Natural killer cell (primary cell): ENCODE results near the gene CORO7. TPM values are rescaled to one million over a fixed set of nuclear protein-coding genes. Genes with fewer than 3 reads are reported as not detected.
A peak's percentile ranks its signal among the peaks of the same experiment; 100 is the strongest.

ENCODE experiments used
- ATAC-seq, 3 donors: fragments of 150-1000 bp in 2 of 3; fragments of 200-7000 bp in 1 of 3; cut with Tn5 transposase; 1 replicate in 1 of 3; 2 replicates in 2 of 3; pipeline ENCODE4 v1.10.0; 2021; ENCODE audit warnings: mild to moderate bottlenecking in 2 of 3, moderate library complexity in 2 of 3
- DNase-seq, 2 donors: peaks; one replicate each; pipeline versions ENCODE4 v3.0.0 to v3.0.0-alpha.2; 2013 to 2021; ENCODE audit warnings: mixed read lengths in 1 of 2
- H3K27ac ChIP-seq: one replicate; pipeline ENCODE4 v1.5.1; 2013; ENCODE audit warnings: mild to moderate bottlenecking, low read length
- H3K27me3 ChIP-seq: one replicate; pipeline ENCODE4 v1.6.1; 2013; ENCODE audit warnings: low read length; ENCODE audit not compliant: control insufficient read depth, insufficient read depth
- H3K36me3 ChIP-seq: one replicate; pipeline ENCODE4 v1.6.1; 2013; ENCODE audit warnings: low read length; ENCODE audit not compliant: control insufficient read depth, insufficient read depth
- H3K4me1 ChIP-seq: one replicate; pipeline ENCODE4 v1.6.1; 2013; ENCODE audit warnings: low read length; ENCODE audit not compliant: control insufficient read depth, insufficient read depth
- H3K4me3 ChIP-seq: one replicate; pipeline ENCODE4 v1.5.1; 2013; ENCODE audit warnings: low read length
- H3K9me3 ChIP-seq: one replicate; pipeline ENCODE4 v1.6.1; 2013; ENCODE audit warnings: low read length; ENCODE audit not compliant: control insufficient read depth, insufficient read depth
- H3K27ac Mint-ChIP-seq, 2 donors: one replicate each; pipeline ENCODE4 v1.8.0; 2022; ENCODE audit warnings: mild to moderate bottlenecking in 2 of 2, mixed read lengths in 2 of 2, moderate library complexity in 1 of 2
- H3K27me3 Mint-ChIP-seq, 2 donors: one replicate each; pipeline ENCODE4 v1.8.0; 2022; ENCODE audit warnings: low read depth in 2 of 2, mixed read lengths in 2 of 2
- H3K36me3 Mint-ChIP-seq: one replicate; pipeline ENCODE4 v1.8.0; 2022; ENCODE audit warnings: mixed read lengths
- H3K4me1 Mint-ChIP-seq, 2 donors: one replicate each; pipeline ENCODE4 v1.8.0; 2022; ENCODE audit warnings: mixed read lengths in 2 of 2
- H3K4me3 Mint-ChIP-seq: one replicate; pipeline ENCODE4 v1.8.0; 2022; ENCODE audit warnings: mild to moderate bottlenecking, moderate library complexity, mixed read lengths
- H3K9me3 Mint-ChIP-seq, 2 donors: one replicate each; pipeline ENCODE4 v1.8.0; 2022; ENCODE audit warnings: mixed read lengths in 2 of 2
- WGBS: methylation state at CpG from one replicate; pipeline ENCODE4 v1.1.7; 2013; ENCODE audit warnings: missing lambda C conversion rate; ENCODE audit not compliant: insufficient coverage; 5-methylcytosine and 5-hydroxymethylcytosine counted together
- intact Hi-C: fragments of 100-400 bp; cut with micrococcal nuclease; formaldehyde crosslinking; loops from one replicate; pipeline ENCODE4 v1.14.2; 2022
- total RNA-seq, 4 donors: library from RNA; stranded (reverse); fragments of 120-200 nt in 1 of 4; gene quantifications; one replicate each; pipeline versions ENCODE4 v1.2.3 to v1.2.4, GENCODE V29; 2013 to 2022
- TF ChIP-seq, protein P1 (sequence below): fragments of 200-600 bp; IDR thresholded peaks from one replicate; pipeline ENCODE4 v1.8.0; 2022; ENCODE audit warnings: antibody characterized with exemption

Gene CORO7
- total RNA-seq, 3 donors from 2014 or later (not counting 1 experiment from before 2014, with no cell fraction given): 335 to 425 (median 415) TPM

DNA sequence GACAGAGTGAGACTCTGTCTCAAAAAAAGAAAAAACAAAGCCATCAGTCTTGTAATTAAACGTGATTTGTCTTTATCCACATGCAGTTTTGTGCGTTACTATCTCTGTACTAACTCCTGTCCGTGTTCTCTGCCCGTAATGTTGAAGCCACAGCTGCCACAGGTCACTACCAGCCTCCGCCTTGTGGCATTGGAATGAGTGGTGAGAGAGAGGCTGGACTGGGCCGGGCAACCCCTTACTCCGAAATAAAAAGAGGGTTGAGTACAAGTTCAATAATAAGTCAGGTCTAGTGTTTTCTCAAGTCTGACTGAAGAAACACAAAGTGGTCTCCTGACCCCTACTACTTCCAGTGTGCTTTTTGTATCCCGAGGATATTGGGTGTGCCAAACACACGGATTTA, 14.6 kb upstream of the CORO7 start:
- Mint-ChIP-seq H3K36me3 (peaks cover 10% of the 10 kb centered on the region), H3K27ac (no peak overlapping the region), H3K9me3 (no peaks in the 10 kb centered on the region), H3K4me3 (no peak overlapping the region), H3K27me3 (no peaks in the 10 kb centered on the region), H3K4me1 (peaks cover 21 to 29% of the 10 kb centered on the region in 2 donors)
- Histone ChIP-seq H3K27ac (no peak overlapping the region), H3K4me3 (no peak overlapping the region), H3K9me3 (no peaks in the 10 kb centered on the region), H3K36me3 (peaks cover 25% of the 10 kb centered on the region), H3K4me1 (peaks cover 9% of the 10 kb centered on the region), H3K27me3 (no peaks in the 10 kb centered on the region)
- TF ChIP-seq, protein P1, sequence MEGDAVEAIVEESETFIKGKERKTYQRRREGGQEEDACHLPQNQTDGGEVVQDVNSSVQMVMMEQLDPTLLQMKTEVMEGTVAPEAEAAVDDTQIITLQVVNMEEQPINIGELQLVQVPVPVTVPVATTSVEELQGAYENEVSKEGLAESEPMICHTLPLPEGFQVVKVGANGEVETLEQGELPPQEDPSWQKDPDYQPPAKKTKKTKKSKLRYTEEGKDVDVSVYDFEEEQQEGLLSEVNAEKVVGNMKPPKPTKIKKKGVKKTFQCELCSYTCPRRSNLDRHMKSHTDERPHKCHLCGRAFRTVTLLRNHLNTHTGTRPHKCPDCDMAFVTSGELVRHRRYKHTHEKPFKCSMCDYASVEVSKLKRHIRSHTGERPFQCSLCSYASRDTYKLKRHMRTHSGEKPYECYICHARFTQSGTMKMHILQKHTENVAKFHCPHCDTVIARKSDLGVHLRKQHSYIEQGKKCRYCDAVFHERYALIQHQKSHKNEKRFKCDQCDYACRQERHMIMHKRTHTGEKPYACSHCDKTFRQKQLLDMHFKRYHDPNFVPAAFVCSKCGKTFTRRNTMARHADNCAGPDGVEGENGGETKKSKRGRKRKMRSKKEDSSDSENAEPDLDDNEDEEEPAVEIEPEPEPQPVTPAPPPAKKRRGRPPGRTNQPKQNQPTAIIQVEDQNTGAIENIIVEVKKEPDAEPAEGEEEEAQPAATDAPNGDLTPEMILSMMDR: no peak
- DNase-seq (no peak), ATAC-seq (no peak)
- intact Hi-C loops: no loop called here
- WGBS: 95% methylated on average over 9 of the region's 9 CpGs

DNA sequence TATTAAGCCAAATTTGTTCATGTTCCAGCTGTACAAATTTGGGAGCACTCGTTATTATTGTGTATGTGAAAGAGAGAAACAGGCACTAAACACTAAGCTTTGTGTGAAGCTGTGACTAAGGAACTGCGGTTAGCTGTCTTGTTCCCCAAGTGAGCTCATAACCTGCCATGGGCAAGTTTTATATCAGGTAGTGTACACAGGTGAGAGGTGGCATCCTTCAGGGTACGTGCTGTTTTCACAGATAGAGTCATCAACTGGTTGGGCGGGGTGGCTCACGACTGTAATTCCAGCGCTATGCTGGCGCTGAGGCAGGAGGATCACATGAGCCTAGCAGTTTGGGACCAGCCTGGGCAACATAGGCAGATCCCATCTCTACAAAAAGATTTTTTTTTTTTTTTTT, 12.1 kb upstream of the CORO7 start:
- intact Hi-C loops: loop anchor here (5.0 kb wide), 2 partner anchors 49 to 109 kb away; partner anchors contain the start of genes CDIP1 and HMOX2
- H3K4me3 ChIP-seq: no peak overlapping the region
- H3K27ac Mint-ChIP-seq: no peak overlapping the region
- H3K27me3 Mint-ChIP-seq: no peaks in the 10 kb centered on the region
- no peak overlapping the region for H3K27ac ChIP-seq
- H3K4me1 ChIP-seq: peaks cover 16% of the 10 kb centered on the region
- H3K4me3 Mint-ChIP-seq: no peak overlapping the region
- no peaks in the 10 kb centered on the region for H3K27me3 ChIP-seq
- H3K4me1 Mint-ChIP-seq: peaks cover 27 to 32% of the 10 kb centered on the region in 2 donors
- H3K36me3 ChIP-seq: peaks cover 10% of the 10 kb centered on the region
- ATAC-seq (no peak), DNase-seq (no peak)
- TF ChIP-seq, protein P1: no peak
- no peaks in the 10 kb centered on the region for H3K9me3 ChIP-seq
- no peaks in the 10 kb centered on the region for H3K9me3 Mint-ChIP-seq
- no peaks in the 10 kb centered on the region for H3K36me3 Mint-ChIP-seq
- WGBS: 98% methylated on average over 7 of the region's 7 CpGs

DNA sequence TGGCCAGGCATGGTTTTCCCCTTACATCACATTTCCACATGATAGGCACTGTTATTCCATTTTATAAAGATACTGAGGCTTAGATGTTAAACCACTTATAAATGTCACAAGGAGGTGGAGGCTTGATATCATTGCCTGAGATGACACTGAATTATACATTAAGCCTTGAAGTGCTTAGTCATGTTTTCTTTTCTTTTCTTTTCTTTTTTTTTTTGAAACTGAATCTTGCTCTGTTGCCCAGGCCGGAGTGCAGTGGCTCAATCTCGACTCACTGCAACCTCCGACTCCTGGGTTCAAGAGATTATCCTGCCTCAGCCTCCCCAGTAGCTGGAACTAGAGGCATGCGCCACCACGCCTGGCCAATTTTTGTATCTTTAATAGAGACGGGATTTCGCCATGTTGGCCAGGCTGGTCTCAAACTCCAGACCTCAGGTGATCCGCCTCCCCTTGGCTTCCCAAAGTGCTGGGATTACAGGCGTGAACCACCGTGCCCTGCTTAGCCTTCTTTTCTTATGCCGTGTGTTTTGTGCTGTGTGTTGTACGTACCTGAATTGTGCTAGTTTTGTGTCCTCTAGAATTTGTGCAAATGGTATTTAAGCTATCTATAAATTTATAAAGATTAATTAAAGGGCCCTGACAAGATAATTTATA, 10.5 kb upstream of the CORO7 start:
- Histone ChIP-seq H3K9me3 (no peaks in the 10 kb centered on the region), H3K4me3 (no peak overlapping the region), H3K4me1 (peaks cover 16% of the 10 kb centered on the region), H3K36me3 (peaks cover 9% of the 10 kb centered on the region), H3K27ac (peak overlapping the region; percentile 96), H3K27me3 (no peaks in the 10 kb centered on the region)
- DNase-seq: no peak
- Mint-ChIP-seq H3K27me3 (no peaks in the 10 kb centered on the region), H3K27ac (peak overlapping the region; percentile 98 to 99), H3K4me1 (peaks cover 27 to 32% of the 10 kb centered on the region in 2 donors), H3K4me3 (peak overlapping the region; percentile 94), H3K36me3 (no peaks in the 10 kb centered on the region), H3K9me3 (no peaks in the 10 kb centered on the region)
- ATAC-seq: no peak
- 91% methylated on average over 10 of the region's 12 CpGs for WGBS
- intact Hi-C loops: loop anchor here (5.0 kb wide), 2 partner anchors 50 to 110 kb away; partner anchors contain the start of genes CDIP1 and HMOX2
- TF ChIP-seq, protein P1: no peak
